OCI-LY3 (cell line): ENCODE data around the gene FANCE.

Source experiments
- CTCF ChIP-seq: fragments of 200-600, 300-600 bp; sonication (generic); IDR thresholded peaks from 2 replicates; pipeline ENCODE4 v1.5.1; 2014; ENCODE audit warnings: antibody characterized with exemption, low read length, low read depth
- EZH2phosphoT487 ChIP-seq: fragments of 200-600 bp; shearing (Covaris generic); IDR thresholded peaks from 2 replicates; pipeline ENCODE4 v1.6.1; 2018; ENCODE audit warnings: antibody characterized with exemption, mixed run types, low read depth

GRCh38 chr6:35483062-35483461 lies 30.9 kb downstream of the FANCE start:
- TF ChIP-seq EZH2phosphoT487 (no peak), CTCF (no peak)
